ENCODE results near the gene PIGU. TPM values are rescaled to one million over a fixed set of nuclear protein-coding genes. Genes with fewer than 3 reads are reported as not detected.

Gene PIGU
- total and polyA plus RNA-seq, 11 donors = 10.8 to 24.8 (median 16.1) TPM

DNA sequence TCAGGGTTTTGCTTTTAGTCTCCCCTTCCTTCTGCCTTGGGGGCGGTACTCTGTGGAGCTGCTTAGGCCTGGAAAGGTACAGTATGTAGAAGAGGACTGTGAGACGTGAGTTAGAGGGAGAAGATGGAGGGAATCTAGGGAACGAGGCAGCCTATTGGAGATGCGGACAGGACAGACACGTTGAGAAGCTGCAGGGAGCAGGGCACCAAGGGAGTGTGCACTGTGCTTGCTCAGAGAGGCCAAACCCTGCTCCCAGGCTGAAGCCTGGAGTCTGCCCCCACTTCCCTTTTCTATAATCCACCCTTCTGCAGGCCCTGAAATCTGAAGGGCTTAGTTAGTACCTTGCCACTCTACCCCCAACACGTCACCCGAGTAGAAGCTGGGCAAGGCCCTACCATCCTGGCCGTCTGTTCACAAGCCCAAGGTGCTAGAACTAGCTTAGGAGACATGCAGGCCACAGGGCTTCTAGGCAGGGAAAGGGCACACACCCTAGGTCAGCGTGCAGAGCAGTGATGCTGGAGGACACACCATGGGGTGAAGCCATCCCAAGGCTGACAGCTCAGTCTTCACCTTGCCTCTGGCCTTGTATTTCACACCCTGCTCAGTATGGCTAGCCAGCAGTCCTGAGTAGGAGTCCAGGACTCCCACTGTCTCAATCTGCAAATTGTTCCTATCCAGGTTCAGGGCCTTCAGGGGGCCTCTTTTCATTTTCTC is 34.1 kb upstream of the PIGU start:
- Histone ChIP-seq H3K4me1 (peaks cover 0 to 71% (median 44%) of the 10 kb centered on the region in 12 donors), H3K27me3 (no peaks in the 10 kb centered on the region), H3K36me3 (peaks cover 0 to 52% (median 37%) of the 10 kb centered on the region in 9 donors), H3K4me3 (no peak overlapping the region), H3K9me3 (no peaks in the 10 kb centered on the region), H3K27ac (peak overlapping the region in 4 of 12 donors; percentile 0 to 99 (median 88))
- intact Hi-C loops (cut with DNase I) = no loop called here
- no peak for TF ChIP-seq CTCF (IDR thresholded peaks at IDR 0.05)
- no peak for TF ChIP-seq POLR2A (IDR thresholded peaks at IDR 0.05)
- ATAC-seq = no peak
- 86 to 94% (median 88%) methylated on average over 9 of the region's 9 CpGs for WGBS, 4 donors
- DNase-seq = no peak

- H3K27me3 ChIP-seq = no peaks in the 10 kb centered on the region
- H3K4me3 ChIP-seq = peak overlapping the region in 8 of 12 donors; percentile 57 to 78 (median 72)
- peaks cover 0 to 48% (median 33%) of the 10 kb centered on the region in 9 donors for H3K36me3 ChIP-seq
- H3K4me1 ChIP-seq = peaks cover 0 to 76% (median 48%) of the 10 kb centered on the region in 12 donors
- ATAC-seq (no peak), DNase-seq (no peak)
- intact Hi-C loops (cut with DNase I) = no loop called here
- no peaks in the 10 kb centered on the region for H3K9me3 ChIP-seq
- peak overlapping the region in 7 of 12 donors; percentile 84 to 99 (median 92) for H3K27ac ChIP-seq
- TF ChIP-seq POLR2A (IDR thresholded peaks at IDR 0.05) = no peak
- no peak for TF ChIP-seq CTCF (IDR thresholded peaks at IDR 0.05)
These were observed 33.6 kb upstream of the PIGU start for GRCh38 chr20:34710568-34710839.

DNA sequence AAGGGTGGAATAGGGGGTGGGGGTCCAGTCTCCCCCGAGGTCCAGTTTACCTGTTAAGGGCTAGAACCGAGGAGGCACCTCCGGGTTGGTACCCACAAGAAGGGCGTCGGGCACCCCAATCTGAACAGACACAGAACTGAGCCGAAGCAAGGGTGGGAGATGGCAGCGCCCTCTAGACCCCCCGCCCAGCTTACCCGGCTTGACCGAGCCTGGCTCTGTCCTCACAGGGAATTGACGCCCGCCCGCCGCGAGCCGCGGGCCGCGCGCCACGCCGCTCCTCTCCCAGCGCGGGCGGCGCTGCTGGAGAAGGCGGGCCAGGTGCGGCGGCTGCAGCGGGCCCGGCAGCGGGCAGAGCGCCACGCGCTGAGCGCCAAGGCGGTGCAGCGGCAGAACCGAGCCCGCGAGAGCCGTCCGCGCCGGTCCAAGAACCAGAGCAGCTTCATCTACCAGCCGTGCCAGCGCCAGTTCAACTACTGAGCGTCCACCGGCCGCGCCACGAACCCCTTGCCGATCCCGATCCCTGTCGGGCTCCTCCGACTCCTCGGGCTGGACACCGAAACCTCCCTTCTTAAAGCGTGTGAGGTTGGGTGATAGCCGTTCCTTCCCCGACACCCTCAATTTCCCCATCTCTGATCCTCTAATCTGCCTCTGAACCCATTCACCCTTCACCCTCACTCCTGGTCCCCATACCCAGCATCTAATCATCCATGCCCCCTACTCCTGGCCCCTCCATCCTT is 33.1 kb upstream of the PIGU start:
- Histone ChIP-seq H3K4me1 (peaks cover 0 to 81% (median 53%) of the 10 kb centered on the region in 12 donors), H3K27ac (peak overlapping the region; percentile 65 to 99 (median 89)), H3K27me3 (no peaks in the 10 kb centered on the region), H3K9me3 (no peaks in the 10 kb centered on the region), H3K4me3 (peak overlapping the region; percentile 44 to 78 (median 65)), H3K36me3 (peaks cover 0 to 43% (median 28%) of the 10 kb centered on the region in 9 donors)
- no peak for TF ChIP-seq POLR2A (IDR thresholded peaks at IDR 0.05)
- peak in 7 of 12 donors; percentile 14 to 50 (median 37) for TF ChIP-seq CTCF (IDR thresholded peaks at IDR 0.05)
- 6 to 15% (median 10%) methylated on average over 29 to 61 of the region's 61 CpGs for WGBS, 4 donors
- ATAC-seq (peak; percentile 1 to 63 (median 56)), DNase-seq (peak; percentile 47 to 82 (median 79))
- intact Hi-C loops (cut with DNase I) = loop anchor here in 9 of 10 donors (2.0 to 10.0 kb wide), 12 partner anchors 33 to 408 kb away; partner anchors contain the start of genes AHCY (in 2 of the 9), MAP1LC3A (in 1 of the 9) and PIGU (in 1 of the 9)

All from heart left ventricle (tissue), 16 donors.